ENCODE data around the gene MBD6. TPM values are rescaled to one million over a fixed set of nuclear protein-coding genes. Genes with fewer than 3 reads are reported as not detected.

The MBD6 gene
- total and polyA plus RNA-seq, 2 of the 13 experiments (the other 11 are each of a cell fraction or from before 2014, with no cell fraction given) = 4.1 to 5.9 TPM

- no peak for TF ChIP-seq DBP (CRISPR knock-in tag; IDR thresholded peaks at IDR 0.05; ENCODE audit: not compliant biosample characterization)
- TF ChIP-seq ZNF354B (CRISPR knock-in tag; IDR thresholded peaks at IDR 0.05) = no peak
- no peak for TF ChIP-seq POLR2AphosphoS5 (IDR thresholded peaks at IDR 0.05; ENCODE audit: low read depth, low read length)
Measured at GRCh38 chr12:57552835-57553313, 30.2 kb downstream of the MBD6 start (continued).

GRCh38 chr12:57553343-57554202 is 30.9 kb downstream of the MBD6 start:
- Histone ChIP-seq H3K9ac (ENCODE audit: insufficient read depth, low read depth, low read length) (no peak overlapping the region), H2AFZ (ENCODE audit: low read length) (no peak overlapping the region), H3K27me3 (ENCODE audit: control insufficient read depth in 1 of 2, insufficient read depth in 2 of 2, low read length in 2 of 2) (peaks cover 1 to 21% of the 10 kb centered on the region in 2 experiments; a peak in 3 of 5 replicates), H3K79me2 (ENCODE audit: insufficient read depth, low read length) (no peaks in the 10 kb centered on the region), H3K9me3 (ENCODE audit: low read length) (no peaks in the 10 kb centered on the region), H3K36me3 (replicated peaks in 1 of 2; ENCODE audit: control insufficient read depth in 1 of 2, insufficient read depth in 2 of 2, low read length in 2 of 2) (no peaks in the 10 kb centered on the region), H3K27ac (ENCODE audit: extremely low read length, insufficient read depth, low read length) (no peak overlapping the region), H4K20me1 (ENCODE audit: insufficient read depth, low read length) (no peaks in the 10 kb centered on the region), H3K4me3 (replicated peaks in 1 of 3; ENCODE audit: insufficient read depth in 1 of 3, low read depth in 2 of 3, low read length in 3 of 3) (no peak overlapping the region), H3K4me2 (ENCODE audit: low read depth, low read length) (no peak overlapping the region), H3K4me1 (ENCODE audit: insufficient read depth, low read length) (peaks cover 35% of the 10 kb centered on the region)
- FAIRE-seq = no peak
- WGBS (ENCODE audit: low lambda C conversion rate) = 29% methylated on average over 7 of the region's 7 CpGs
- intact Hi-C loops (cut with micrococcal nuclease; ENCODE audit: unreplicated experiment) (no loop called here), in situ Hi-C loops (cut with HindIII; ENCODE audit: extremely low pct_ligation_motif_present, low pct_unique_long_range_greater_than_20kb) (no loop called here)
- ChIA-PET CTCF (ENCODE audit: low intra/inter-chr PET ratio, low total read pairs) (no interaction called here), POLR2A (interaction anchor here (1.1 to 1.4 kb wide), 2 partner anchors 22 kb away, joined by 4 to 6 read pairs; no protein-coding TSS in a partner anchor)
- ATAC-seq = no peak
- DNase-seq (ENCODE audit: low spot score) = no peak
- BruUV-seq (replicated peaks) = no TSS peak
- TF ChIP-seq ELF4 (CRISPR knock-in tag; IDR thresholded peaks at IDR 0.05; ENCODE audit: borderline replicate concordance) (no peak), ISX (CRISPR knock-in tag; conservative IDR thresholded peaks at IDR 0.05) (no peak), ZNF687 (CRISPR knock-in tag; IDR thresholded peaks at IDR 0.05) (no peak), STAT6 (CRISPR knock-in tag; IDR thresholded peaks at IDR 0.05; ENCODE audit: borderline replicate concordance) (no peak), NR1H2 (CRISPR knock-in tag; IDR thresholded peaks at IDR 0.05; ENCODE audit: borderline replicate concordance, low read depth) (no peak), ZBTB8A (CRISPR knock-in tag; IDR thresholded peaks at IDR 0.05; ENCODE audit: borderline replicate concordance, low read depth) (no peak), BCLAF1 (IDR thresholded peaks at IDR 0.05) (no peak)

Measured in HepG2 (cell line).